HG03097 (cell line): Measurements from ENCODE around the gene EXT2.

Source experiments
- ATAC-seq: cut with Tn5 transposase; IDR thresholded peaks from one replicate; pipeline ENCODE4 v1.9.1; 2021; ENCODE audit not compliant: unreplicated experiment, low FRiP score

Gene EXT2

DNA sequence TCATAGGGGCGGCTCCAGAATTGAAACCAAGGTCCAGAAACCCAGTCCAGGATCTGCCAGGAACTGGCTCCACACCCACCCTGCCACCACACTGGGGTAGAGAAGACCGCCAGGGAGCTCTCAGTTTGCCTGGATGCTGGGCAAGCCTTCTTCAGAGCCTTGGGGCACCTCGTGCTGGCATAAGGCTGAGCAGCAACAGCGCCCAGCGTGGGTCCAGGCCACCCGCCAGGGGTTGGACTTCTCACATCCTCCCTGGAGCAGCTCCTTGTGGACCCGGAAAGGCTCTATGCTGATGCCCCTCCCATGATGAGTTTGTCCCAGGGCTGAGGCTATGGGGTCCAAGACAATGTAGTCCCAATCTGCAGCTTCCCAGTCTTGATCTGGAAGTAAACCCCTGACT is 184.8 kb downstream of the EXT2 start:
- no peak for ATAC-seq

DNA sequence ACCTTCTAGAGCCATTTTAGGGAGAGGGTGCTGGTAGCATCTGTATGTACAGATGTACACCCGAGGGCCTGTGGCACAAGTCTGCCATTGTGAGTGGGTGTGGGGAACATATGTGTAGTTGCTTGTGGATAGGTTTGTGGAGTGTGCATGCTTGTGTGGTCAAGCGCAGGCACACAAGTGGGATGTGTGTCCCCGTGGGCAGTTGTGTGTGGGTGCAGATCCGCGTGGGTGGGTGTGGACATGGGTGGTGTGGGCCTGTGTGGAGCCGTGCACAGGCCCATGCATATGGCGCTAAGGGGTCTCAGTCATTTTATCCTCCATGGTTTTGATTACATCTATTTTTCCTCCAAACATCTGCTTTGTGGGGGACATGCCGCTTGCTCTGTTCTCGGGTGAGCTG is 185.7 kb downstream of the EXT2 start:
- ATAC-seq = no peak

DNA sequence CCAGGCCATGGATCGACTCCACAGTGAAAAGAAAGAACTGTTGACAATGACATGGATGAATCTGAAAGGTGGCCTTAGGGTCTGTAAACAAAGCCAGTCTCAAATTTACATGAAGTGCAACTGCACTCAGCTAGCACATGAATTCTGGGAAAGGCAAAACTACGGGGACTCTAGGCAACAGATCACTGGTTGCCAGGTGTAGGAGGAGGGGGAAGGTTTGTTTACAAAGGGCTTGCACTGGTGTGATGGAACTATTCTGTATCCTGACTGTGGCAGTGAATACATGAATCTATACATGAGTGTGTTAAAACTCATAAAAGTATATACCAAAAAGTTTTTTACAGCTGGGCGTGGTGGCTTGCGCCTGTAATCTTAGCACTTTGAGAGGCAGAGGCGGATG is 187.1 kb downstream of the EXT2 start:
- ATAC-seq = no peak

DNA sequence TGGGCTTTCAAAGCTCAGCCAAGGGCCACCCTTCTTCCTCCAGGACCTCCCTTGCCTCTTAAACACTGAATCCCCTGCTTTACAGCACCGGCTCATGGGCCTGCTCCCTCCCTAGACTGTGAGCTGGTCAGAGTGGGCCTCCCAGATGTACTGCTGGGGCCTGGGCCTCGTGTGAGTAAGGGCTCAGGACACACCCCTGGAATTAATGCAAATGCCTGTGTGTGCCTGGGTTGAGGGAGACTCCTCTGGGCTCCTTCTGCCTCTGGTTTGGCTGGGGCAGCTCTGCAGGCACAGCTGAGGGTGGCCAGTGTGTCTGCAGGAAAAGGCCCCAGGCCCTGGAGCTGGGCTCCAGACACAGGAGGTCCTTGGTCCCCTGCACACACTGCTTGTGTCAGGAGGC is 190.3 kb downstream of the EXT2 start:
- ATAC-seq = no peak

DNA sequence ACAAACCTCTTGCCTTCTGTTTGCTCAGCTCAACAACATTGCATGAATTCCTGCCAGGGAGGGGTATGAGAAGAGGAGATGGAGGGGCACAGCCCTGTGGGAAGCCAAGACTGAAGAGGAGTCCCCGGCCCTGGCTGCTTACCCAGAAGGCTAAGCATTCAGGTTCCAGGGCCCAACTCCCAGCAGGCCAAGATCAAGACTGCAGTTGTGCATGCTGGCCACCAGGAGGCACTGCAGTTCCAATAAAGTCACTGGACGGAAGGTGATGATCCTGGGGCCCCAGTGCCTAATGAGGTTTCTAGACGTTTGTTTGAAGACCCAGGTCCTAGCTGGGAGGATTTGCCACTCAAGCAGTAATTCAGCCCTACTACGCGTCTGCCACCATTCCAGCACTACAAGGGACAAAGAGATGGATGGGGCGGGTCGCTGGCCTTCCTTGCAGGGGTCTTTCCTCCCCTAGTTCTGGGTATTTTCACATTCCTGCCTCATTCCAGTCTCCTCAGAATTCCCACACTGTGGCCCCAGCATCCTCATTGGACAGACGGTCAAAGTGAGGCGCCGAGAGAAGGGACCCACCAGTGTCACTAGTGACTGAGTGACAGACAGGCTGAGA is 190.9 kb downstream of the EXT2 start:
- ATAC-seq = no peak

DNA sequence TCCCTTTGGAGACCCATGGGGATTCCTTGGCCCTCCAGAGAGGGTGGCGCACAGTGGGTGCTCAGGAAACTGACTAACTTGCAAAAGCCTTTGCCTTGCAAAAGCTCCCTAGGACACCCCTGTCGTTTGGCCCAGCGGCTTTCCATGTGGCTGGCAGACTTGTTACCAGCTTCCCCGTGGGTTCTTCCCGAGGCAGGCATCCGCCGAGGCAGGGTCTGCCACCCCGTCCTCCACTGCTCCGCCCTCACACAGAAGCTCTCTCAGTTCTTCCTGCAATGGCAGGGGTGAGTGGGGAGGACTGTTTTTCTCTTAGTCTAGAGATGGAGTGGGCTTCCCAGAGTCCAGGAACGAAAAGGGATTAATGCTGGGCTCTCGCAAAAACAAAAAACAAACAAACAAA is 191.4 kb downstream of the EXT2 start:
- ATAC-seq = no peak

DNA sequence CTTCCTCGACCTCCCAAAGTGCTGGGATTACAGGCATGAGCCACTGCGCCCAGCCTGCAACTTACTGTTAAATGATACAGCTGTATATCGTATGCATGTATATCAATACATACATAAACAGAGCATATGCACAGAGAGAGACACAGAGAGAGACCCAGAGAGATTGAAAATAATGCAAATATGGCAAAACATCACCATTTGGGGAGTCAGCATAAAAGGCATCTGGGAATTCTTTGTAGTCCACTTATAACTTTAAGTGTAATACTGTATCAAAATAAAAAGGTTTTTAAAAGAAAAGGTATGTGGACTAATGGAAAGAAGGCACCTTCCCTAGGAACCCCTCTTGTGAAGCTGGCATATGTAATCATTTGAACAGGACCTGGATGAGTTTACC is 192.7 kb downstream of the EXT2 start:
- no peak for ATAC-seq

DNA sequence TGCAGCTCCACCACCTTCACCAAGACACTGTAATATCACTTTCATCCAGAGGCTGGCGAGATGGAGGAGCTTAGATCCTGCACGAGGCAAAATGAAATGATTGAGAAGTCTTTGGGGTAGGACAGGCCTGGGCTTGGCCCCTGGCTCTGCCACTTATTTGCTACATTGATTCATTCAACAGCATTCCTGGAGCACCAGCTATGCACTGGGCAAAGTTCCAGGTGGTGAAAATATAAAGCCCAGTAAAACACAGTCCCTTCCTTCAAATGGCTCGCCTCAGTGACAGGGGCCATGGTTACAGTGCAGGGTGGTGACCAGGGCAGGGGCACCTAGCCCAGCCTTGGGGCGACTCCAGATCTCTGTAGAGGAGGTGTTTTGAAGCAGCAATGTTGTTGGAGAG is 194.7 kb downstream of the EXT2 start:
- ATAC-seq = no peak
